Mesothelial cell of epicardium (in vitro differentiated cells): ENCODE results near the gene PERM1. TPM values are rescaled to one million over a fixed set of nuclear protein-coding genes. Genes with fewer than 3 reads are reported as not detected.

ENCODE experiments used
- DNase-seq, 2 experiments: peaks; one replicate each; pipeline ENCODE4 v3.0.0; 2021; ENCODE audit warnings: low spot score in 2 of 2; ENCODE audit not compliant: unreplicated experiment in 2 of 2
- H3K27ac Mint-ChIP-seq: 2 replicates; pipeline ENCODE4 v1.8.0; 2021; ENCODE audit warnings: mixed read lengths
- H3K27me3 Mint-ChIP-seq: 2 replicates; pipeline ENCODE4 v1.8.0; 2021; ENCODE audit warnings: low read depth, mixed read lengths
- H3K36me3 Mint-ChIP-seq: 2 replicates; pipeline ENCODE4 v1.8.0; 2021; ENCODE audit warnings: mixed read lengths
- H3K4me1 Mint-ChIP-seq: 2 replicates; pipeline ENCODE4 v1.8.0; 2021; ENCODE audit warnings: mixed read lengths
- H3K4me3 Mint-ChIP-seq: 2 replicates; pipeline ENCODE4 v1.8.0; 2021; ENCODE audit warnings: mild to moderate bottlenecking, moderate library complexity, mixed read lengths
- H3K9me3 Mint-ChIP-seq: 2 replicates; pipeline ENCODE4 v1.8.0; 2021; ENCODE audit warnings: mixed read lengths
- total RNA-seq: library from RNA; stranded (reverse); gene quantifications from 3 replicates; pipeline ENCODE4 v1.2.1, GENCODE V29; 2021
- TF ChIP-seq, protein P1 (sequence below): fragments of 200-600 bp; sonication (generic); IDR thresholded peaks from one replicate; pipeline ENCODE4 v1.5.0; 2021; ENCODE audit warnings: antibody characterized with exemption; ENCODE audit not compliant: unreplicated experiment

The PERM1 gene
- total RNA-seq, 1 donor from 2014 or later, result 2.8 TPM

DNA sequence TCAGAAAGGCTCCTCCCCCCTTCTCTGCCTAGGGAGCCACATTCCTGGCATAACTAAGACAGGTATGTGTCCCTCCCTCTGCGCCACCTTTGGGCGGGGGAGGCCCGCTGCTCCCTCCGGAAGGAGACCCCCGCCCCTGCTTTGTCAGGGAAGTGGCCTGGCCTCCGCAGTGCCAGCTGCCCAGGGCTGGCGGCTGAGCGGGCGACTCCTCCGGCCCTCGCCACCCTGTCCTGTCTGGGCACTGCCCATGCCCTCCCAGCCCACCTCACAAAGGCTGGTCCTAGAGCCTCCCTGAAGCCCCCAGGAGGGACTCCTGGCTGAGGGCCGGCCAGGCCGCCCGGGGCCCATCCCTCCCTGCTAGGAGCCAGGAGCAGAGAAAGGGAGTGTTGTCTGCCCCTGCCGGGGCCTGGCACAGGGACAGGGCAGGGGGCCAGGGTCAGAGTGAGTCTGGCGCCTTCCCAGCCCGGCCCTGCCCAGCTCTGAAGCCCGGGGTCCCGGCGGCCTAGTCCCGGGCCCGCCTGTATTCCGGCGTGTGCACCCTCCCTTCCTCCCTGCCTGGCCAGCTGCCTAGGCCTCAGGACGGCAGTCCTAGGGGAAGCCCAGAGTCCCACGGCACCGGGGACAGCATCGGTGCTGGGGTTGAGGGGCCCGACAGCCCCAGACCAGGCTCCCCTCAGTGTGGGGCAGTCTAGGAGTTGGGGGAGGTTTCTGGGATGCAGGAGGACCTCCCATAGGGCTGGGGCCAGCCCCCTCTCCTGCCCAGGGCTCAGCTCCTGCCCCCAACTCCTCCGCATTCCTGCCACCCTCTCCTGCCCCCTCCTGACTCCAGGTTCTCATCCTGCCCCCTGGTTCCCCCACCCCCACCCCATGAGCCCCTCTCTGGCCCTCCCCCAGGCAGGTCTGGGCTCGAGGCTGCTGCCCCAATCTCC lies 43.1 kb upstream of the PERM1 start:
- H3K27ac Mint-ChIP-seq, result peak overlapping the region; percentile 87
- DNase-seq, result peak; percentile 69 to 78
- H3K4me3 Mint-ChIP-seq, result peak overlapping the region; percentile 38
- no peaks in the 10 kb centered on the region for H3K27me3 Mint-ChIP-seq
- H3K4me1 Mint-ChIP-seq, result peaks cover 38% of the 10 kb centered on the region
- TF ChIP-seq, protein P1, sequence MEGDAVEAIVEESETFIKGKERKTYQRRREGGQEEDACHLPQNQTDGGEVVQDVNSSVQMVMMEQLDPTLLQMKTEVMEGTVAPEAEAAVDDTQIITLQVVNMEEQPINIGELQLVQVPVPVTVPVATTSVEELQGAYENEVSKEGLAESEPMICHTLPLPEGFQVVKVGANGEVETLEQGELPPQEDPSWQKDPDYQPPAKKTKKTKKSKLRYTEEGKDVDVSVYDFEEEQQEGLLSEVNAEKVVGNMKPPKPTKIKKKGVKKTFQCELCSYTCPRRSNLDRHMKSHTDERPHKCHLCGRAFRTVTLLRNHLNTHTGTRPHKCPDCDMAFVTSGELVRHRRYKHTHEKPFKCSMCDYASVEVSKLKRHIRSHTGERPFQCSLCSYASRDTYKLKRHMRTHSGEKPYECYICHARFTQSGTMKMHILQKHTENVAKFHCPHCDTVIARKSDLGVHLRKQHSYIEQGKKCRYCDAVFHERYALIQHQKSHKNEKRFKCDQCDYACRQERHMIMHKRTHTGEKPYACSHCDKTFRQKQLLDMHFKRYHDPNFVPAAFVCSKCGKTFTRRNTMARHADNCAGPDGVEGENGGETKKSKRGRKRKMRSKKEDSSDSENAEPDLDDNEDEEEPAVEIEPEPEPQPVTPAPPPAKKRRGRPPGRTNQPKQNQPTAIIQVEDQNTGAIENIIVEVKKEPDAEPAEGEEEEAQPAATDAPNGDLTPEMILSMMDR, result no peak
- H3K36me3 Mint-ChIP-seq, result no peaks in the 10 kb centered on the region
- H3K9me3 Mint-ChIP-seq, result no peaks in the 10 kb centered on the region

DNA sequence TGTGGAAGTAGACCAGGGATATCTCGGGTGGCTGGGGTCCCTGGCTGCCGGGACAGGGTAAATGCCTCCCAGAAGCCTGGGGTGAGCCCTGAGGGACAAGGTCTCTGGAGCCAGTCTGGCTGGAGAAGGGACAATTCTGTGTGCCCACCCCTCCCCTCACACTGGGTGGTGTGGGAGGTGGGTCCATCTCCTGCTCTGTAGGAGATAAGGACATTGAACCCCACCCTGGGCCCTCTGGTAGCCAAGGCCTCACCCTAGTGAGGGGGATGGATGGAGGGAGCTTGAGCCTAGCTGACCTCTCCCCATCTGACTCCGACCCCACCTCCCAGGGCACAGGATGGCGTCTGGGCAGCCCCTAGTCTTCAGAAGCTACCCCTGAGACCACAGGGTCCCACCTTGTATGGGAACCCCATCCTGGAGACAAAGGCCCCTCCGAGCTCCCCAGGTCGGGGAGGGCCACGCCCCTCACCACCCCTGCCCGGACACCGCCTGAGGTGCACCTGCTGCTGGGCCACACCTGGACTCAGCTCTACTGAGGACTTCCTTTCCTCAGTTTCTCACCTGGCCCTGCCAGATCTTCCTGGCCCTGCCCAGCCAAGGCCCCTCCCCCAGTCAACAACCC lies 42.4 kb upstream of the PERM1 start:
- peak overlapping the region; percentile 87 for H3K27ac Mint-ChIP-seq
- H3K4me3 Mint-ChIP-seq, result peak overlapping the region; percentile 38
- H3K9me3 Mint-ChIP-seq, result no peaks in the 10 kb centered on the region
- TF ChIP-seq, protein P1, result no peak
- no peak for DNase-seq
- H3K27me3 Mint-ChIP-seq, result no peaks in the 10 kb centered on the region
- H3K36me3 Mint-ChIP-seq, result no peaks in the 10 kb centered on the region
- H3K4me1 Mint-ChIP-seq, result peaks cover 38% of the 10 kb centered on the region

DNA sequence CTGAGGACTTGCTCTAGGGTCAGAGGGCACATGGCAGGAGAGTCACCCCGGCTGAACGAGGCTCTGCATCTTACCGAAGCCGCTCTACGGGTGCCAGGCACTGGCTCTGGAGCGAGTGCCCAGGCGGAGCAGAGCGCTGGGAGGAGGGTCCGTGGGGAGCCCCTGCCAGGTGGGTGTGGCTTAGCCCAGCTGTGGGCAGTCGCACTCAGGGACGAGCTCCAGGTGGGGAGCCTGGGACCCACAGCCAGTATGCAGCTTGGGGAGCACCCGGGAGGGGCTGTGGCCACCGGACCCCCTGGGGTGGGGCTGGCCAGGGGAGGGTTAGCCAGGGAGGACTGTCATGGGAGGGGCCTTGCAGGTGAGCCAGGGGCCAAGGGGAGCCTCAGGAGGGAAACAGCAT lies 41.8 kb upstream of the PERM1 start:
- DNase-seq, result no peak
- no peaks in the 10 kb centered on the region for H3K9me3 Mint-ChIP-seq
- no peaks in the 10 kb centered on the region for H3K27me3 Mint-ChIP-seq
- peaks cover 38% of the 10 kb centered on the region for H3K4me1 Mint-ChIP-seq
- no peak overlapping the region for H3K4me3 Mint-ChIP-seq
- peak overlapping the region; percentile 79 for H3K27ac Mint-ChIP-seq
- TF ChIP-seq, protein P1, result no peak
- H3K36me3 Mint-ChIP-seq, result no peaks in the 10 kb centered on the region

DNA sequence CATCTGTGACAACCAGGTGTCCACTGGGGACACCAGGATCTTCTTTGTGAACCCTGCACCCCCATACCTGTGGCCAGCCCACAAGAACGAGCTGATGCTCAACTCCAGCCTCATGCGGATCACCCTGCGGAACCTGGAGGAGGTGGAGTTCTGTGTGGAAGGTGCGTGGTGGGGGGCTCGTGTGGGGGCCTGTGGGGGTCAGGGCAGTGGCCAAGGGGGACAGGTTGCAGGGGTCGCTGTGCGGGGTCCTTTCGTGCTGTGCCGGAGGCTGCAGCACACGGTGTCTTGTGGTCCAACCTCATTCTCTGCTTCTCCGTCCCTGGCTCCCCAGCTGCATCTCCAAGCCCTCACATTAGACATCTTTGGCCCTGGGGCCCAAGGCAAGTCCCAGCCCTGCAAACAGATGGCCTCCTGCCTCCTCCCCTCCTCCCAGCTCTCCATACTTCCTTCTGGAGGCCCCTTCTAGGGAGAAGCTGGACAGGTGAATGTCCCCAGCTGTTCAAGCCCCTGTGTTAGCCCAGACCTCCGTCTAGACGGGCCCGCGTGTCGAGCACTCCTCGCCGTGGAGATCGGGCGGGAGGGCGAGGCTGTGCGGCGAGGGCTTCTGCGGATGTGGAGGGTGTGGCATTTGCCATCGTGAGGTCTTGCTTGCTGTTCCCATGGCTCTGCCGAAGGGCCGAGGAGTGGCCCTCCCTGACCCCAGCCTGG lies 40.6 kb upstream of the PERM1 start:
- no peaks in the 10 kb centered on the region for H3K9me3 Mint-ChIP-seq
- H3K36me3 Mint-ChIP-seq, result no peaks in the 10 kb centered on the region
- DNase-seq, result no peak
- H3K4me3 Mint-ChIP-seq, result peak overlapping the region; percentile 78
- TF ChIP-seq, protein P1, result no peak
- H3K27me3 Mint-ChIP-seq, result no peaks in the 10 kb centered on the region
- H3K4me1 Mint-ChIP-seq, result peaks cover 37% of the 10 kb centered on the region
- peak overlapping the region; percentile 25 for H3K27ac Mint-ChIP-seq

DNA sequence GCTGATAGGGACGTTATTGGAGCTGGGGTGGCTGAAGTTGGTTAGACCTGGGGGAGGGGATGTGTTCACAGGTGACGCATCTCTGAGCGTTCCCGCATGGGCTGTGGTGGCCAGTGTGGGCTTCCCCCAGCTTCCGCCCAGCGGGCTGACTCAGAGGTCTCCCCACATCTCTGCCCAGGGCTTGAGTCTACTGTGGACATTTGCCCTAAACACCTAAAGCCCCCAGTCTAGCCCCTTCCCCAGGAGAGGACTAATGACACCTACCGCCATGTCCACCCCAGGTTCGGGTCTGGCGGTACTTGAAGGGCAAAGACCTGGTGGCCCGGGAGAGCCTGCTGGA lies 40.0 kb upstream of the PERM1 start:
- DNase-seq, result no peak
- no peaks in the 10 kb centered on the region for H3K27me3 Mint-ChIP-seq
- TF ChIP-seq, protein P1, result no peak
- no peaks in the 10 kb centered on the region for H3K9me3 Mint-ChIP-seq
- H3K36me3 Mint-ChIP-seq, result peaks cover 3% of the 10 kb centered on the region
- H3K4me3 Mint-ChIP-seq, result peak overlapping the region; percentile 78
- H3K4me1 Mint-ChIP-seq, result peaks cover 38% of the 10 kb centered on the region
- no peak overlapping the region for H3K27ac Mint-ChIP-seq
